B cell (primary cell): ENCODE data around the gene MST1R. TPM values are rescaled to one million over a fixed set of nuclear protein-coding genes. Genes with fewer than 3 reads are reported as not detected.

Experiments
- ATAC-seq: fragments of 200-7000 bp; cut with Tn5 transposase; one replicate; pipeline ENCODE4 v1.10.0; 2021; ENCODE audit warnings: low read depth, mild to moderate bottlenecking, moderate number of reproducible peaks, moderate library complexity
- CTCF ChIA-PET: fragments of 350-600 bp; sonication (Branson Sonifier 250); formaldehyde crosslinking; loops from one replicate; lab custom pipeline; 2021; ENCODE audit warnings: antibody characterized with exemption, inconsistent platforms; lab: Charles Lee
- POLR2A ChIA-PET: fragments of 350-600 bp; sonication (Branson Sonifier 250); formaldehyde crosslinking; loops from one replicate; lab custom pipeline; 2021; ENCODE audit warnings: antibody characterized with exemption; lab: Charles Lee
- DNase-seq: peaks from one replicate; pipeline ENCODE4 v3.0.0; 2013
- H2AFZ ChIP-seq: 2 replicates; pipeline ENCODE4 v1.6.1; 2012; ENCODE audit warnings: mild to moderate bottlenecking, low read depth, low read length; ENCODE audit not compliant: insufficient read depth, poor library complexity, severe bottlenecking
- H3K27ac ChIP-seq, 2 donors: 1 replicate in 1 of 2; 2 replicates in 1 of 2; pipeline ENCODE4 v1.5.1; 2012 to 2013; ENCODE audit warnings: low read length in 2 of 2, mild to moderate bottlenecking in 2 of 2, moderate library complexity in 1 of 2
- H3K27me3 ChIP-seq, 4 experiments: fragments of 200-600 bp in 1 of 4; sonication (generic) in 1 of 4; replicated peaks in 1 of 4; 1 replicate in 2 of 4; 2 replicates in 2 of 4; pipeline versions ENCODE4 v1.6.1 to v1.7.0; 2013 to 2016; ENCODE audit warnings: low read length in 3 of 4, mild to moderate bottlenecking in 2 of 4, mixed read lengths in 1 of 4, moderate library complexity in 1 of 4; ENCODE audit not compliant: insufficient read depth in 4 of 4, control insufficient read depth in 3 of 4; ENCODE audit errors: control extremely low read depth in 1 of 4
- H3K36me3 ChIP-seq, 2 experiments: replicated peaks in 1 of 2; 1 replicate in 1 of 2; 2 replicates in 1 of 2; pipeline versions ENCODE4 v1.6.1 to v1.7.1; 2013; ENCODE audit warnings: low read length in 1 of 2; ENCODE audit not compliant: insufficient read depth in 2 of 2, control insufficient read depth in 1 of 2; ENCODE audit errors: control extremely low read depth in 1 of 2, extremely low read depth in 1 of 2
- H3K4me1 ChIP-seq, 2 donors: fragments of 200-600 bp in 1 of 2; sonication (generic) in 1 of 2; 1 replicate in 1 of 2; 2 replicates in 1 of 2; pipeline versions ENCODE4 v1.5.1 to v1.6.1; 2013 to 2017; ENCODE audit warnings: low read length in 2 of 2; ENCODE audit not compliant: control insufficient read depth in 2 of 2, insufficient read depth in 2 of 2
- H3K4me2 ChIP-seq: replicated peaks from 2 replicates; pipeline ENCODE3; 2012; ENCODE audit warnings: mild to moderate bottlenecking, low read depth, low read length; ENCODE audit not compliant: poor library complexity, severe bottlenecking
- H3K4me3 ChIP-seq, 5 experiments: fragments of 200-600 bp in 1 of 5; sonication (generic) in 1 of 5; 1 replicate in 3 of 5; 2 replicates in 2 of 5; pipeline versions ENCODE4 v1.5.1 to v1.7.0; 2011 to 2016; ENCODE audit warnings: low read length in 4 of 5, mild to moderate bottlenecking in 4 of 5, low read depth in 2 of 5, control low read depth in 1 of 5, moderate library complexity in 1 of 5; ENCODE audit not compliant: insufficient read depth in 1 of 5; ENCODE audit errors: control extremely low read depth in 1 of 5, extremely low read depth in 1 of 5
- H3K79me2 ChIP-seq: fragments of 200-600 bp; sonication (generic); one replicate; pipeline ENCODE4 v1.6.0; 2016; ENCODE audit warnings: low read length; ENCODE audit not compliant: control insufficient read depth, insufficient read depth
- H3K9ac ChIP-seq: fragments of 200-600 bp; sonication (generic); 2 replicates; pipeline ENCODE4 v1.6.1; 2017; ENCODE audit warnings: mild to moderate bottlenecking, low read length, moderate library complexity
- H3K9me3 ChIP-seq, 3 donors: one replicate each; pipeline versions ENCODE4 v1.6.1 to v1.7.1; 2013; ENCODE audit warnings: low read length in 2 of 3; ENCODE audit not compliant: control insufficient read depth in 2 of 3, insufficient read depth in 1 of 3; ENCODE audit errors: control extremely low read depth in 1 of 3
- H4K20me1 ChIP-seq: 2 replicates; pipeline ENCODE4 v1.6.0; 2012; ENCODE audit warnings: mild to moderate bottlenecking, low read length; ENCODE audit not compliant: insufficient read depth, control insufficient read depth, poor library complexity, severe bottlenecking
- H3K27ac Mint-ChIP-seq: one replicate; pipeline ENCODE4 v1.8.0; 2021; ENCODE audit warnings: mixed read lengths
- H3K27me3 Mint-ChIP-seq: one replicate; pipeline ENCODE4 v1.8.0; 2021; ENCODE audit warnings: mixed read lengths
- H3K4me1 Mint-ChIP-seq: one replicate; pipeline ENCODE4 v1.8.0; 2021; ENCODE audit warnings: mixed read lengths
- H3K4me3 Mint-ChIP-seq: one replicate; pipeline ENCODE4 v1.8.0; 2021; ENCODE audit warnings: mixed read lengths
- H3K9me3 Mint-ChIP-seq: one replicate; pipeline ENCODE4 v1.8.0; 2022; ENCODE audit warnings: mixed read lengths; ENCODE audit not compliant: insufficient read depth
- EZH2 ChIP-seq: IDR thresholded peaks from 2 replicates; pipeline ENCODE4 v1.6.1; 2012; ENCODE audit warnings: borderline replicate concordance, low read depth, mild to moderate bottlenecking, moderate library complexity, low read length; ENCODE audit not compliant: insufficient read depth, poor library complexity, severe bottlenecking
- WGBS: methylation state at CpG from one replicate; pipeline ENCODE4 v1.1.5; 2013; ENCODE audit warnings: missing lambda C conversion rate; ENCODE audit not compliant: insufficient coverage; 5-methylcytosine and 5-hydroxymethylcytosine counted together
- intact Hi-C: fragments of 100-400 bp; cut with micrococcal nuclease; formaldehyde crosslinking; loops from one replicate; pipeline ENCODE4 v1.10.0; 2022
- polyA plus RNA-seq: library from polyadenylated mRNA; depleted of rRNA; stranded (reverse); fragments of >200 nt; gene quantifications from 2 replicates; pipeline ENCODE4 v1.2.3, GENCODE V29; 2012
- total RNA-seq, 2 donors: library from RNA; stranded (reverse); fragments of 120-200 nt in 1 of 2; gene quantifications; 1 replicate in 1 of 2; 2 replicates in 1 of 2; pipeline versions ENCODE4 v1.2.3 to v1.2.4, GENCODE V29; 2013 to 2022
- TF ChIP-seq, protein P1 (sequence below): fragments of 200-600 bp; IDR thresholded peaks from one replicate; pipeline ENCODE4 v1.8.0; 2022; ENCODE audit warnings: antibody characterized with exemption, mild to moderate bottlenecking

The MST1R gene
- total and polyA plus RNA-seq, 2 donors (not counting 1 experiment from before 2014, with no cell fraction given) = 1.7 to 2.4 TPM

DNA sequence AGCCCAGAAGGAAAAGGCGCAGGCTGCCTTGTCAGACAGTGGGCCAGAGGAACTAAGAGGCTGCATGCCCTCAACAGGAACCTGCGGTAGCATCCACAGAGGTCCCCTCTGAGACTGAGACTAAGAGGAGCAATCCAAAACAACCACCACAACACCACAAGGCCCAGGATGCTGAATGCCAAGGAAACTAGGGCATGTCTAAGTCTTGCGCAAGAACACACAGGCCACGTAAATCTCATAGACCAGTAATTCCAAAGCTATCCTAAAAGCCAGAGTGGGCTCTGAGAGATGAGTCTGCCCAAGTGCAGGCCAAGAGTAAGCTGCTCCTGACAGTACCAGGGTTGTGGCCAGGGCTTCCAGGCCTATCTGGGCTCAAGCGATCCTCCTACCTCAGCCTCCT is 13.0 kb upstream of the MST1R start:
- H3K27ac ChIP-seq = no peak overlapping the region
- Mint-ChIP-seq H3K4me1 (no peaks in the 10 kb centered on the region), H3K4me3 (no peak overlapping the region), H3K27ac (no peak overlapping the region), H3K9me3 (no peaks in the 10 kb centered on the region), H3K27me3 (no peaks in the 10 kb centered on the region)
- no peaks in the 10 kb centered on the region for H3K27me3 ChIP-seq
- H3K9me3 ChIP-seq = no peaks in the 10 kb centered on the region
- WGBS = 94% methylated on average over 5 of the region's 5 CpGs
- ChIA-PET CTCF (interaction anchor here (0.6 kb wide), 1 partner anchor 53 kb away, joined by 3 read pairs; no protein-coding TSS in a partner anchor), POLR2A (no interaction called here)
- no peak for TF ChIP-seq EZH2
- TF ChIP-seq, protein P1, sequence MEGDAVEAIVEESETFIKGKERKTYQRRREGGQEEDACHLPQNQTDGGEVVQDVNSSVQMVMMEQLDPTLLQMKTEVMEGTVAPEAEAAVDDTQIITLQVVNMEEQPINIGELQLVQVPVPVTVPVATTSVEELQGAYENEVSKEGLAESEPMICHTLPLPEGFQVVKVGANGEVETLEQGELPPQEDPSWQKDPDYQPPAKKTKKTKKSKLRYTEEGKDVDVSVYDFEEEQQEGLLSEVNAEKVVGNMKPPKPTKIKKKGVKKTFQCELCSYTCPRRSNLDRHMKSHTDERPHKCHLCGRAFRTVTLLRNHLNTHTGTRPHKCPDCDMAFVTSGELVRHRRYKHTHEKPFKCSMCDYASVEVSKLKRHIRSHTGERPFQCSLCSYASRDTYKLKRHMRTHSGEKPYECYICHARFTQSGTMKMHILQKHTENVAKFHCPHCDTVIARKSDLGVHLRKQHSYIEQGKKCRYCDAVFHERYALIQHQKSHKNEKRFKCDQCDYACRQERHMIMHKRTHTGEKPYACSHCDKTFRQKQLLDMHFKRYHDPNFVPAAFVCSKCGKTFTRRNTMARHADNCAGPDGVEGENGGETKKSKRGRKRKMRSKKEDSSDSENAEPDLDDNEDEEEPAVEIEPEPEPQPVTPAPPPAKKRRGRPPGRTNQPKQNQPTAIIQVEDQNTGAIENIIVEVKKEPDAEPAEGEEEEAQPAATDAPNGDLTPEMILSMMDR = no peak
- ATAC-seq = no peak
- no peak for DNase-seq
- H2AFZ ChIP-seq = no peak overlapping the region
- no peak overlapping the region for H3K4me2 ChIP-seq
- no peak overlapping the region for H3K9ac ChIP-seq
- H3K4me3 ChIP-seq = no peak overlapping the region
- H3K79me2 ChIP-seq = no peaks in the 10 kb centered on the region
- no peaks in the 10 kb centered on the region for H4K20me1 ChIP-seq
- intact Hi-C loops = no loop called here
- H3K4me1 ChIP-seq = no peaks in the 10 kb centered on the region
- H3K36me3 ChIP-seq = no peaks in the 10 kb centered on the region

DNA sequence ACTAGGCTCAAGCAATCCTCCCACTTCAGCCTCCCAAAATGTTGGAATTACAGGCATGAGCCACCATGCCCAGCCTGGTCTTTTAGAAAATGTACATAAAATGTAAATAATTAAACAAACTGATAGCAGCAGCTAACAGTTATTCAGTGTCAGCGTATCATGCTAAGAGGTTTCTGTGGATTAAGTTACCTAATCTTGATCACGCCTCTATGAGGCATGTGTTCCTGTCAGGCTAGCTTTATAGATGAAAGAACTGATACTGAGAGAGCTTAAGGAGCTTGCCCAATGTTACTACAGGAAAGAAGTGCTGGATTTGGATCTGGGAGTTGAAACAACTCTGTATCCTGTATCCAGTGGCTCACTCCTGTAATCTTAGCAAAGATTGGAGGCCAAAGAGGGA is 11.2 kb upstream of the MST1R start:
- no peak overlapping the region for H2AFZ ChIP-seq
- ATAC-seq (no peak), DNase-seq (no peak)
- no peaks in the 10 kb centered on the region for H3K9me3 Mint-ChIP-seq
- H3K27ac ChIP-seq = no peak overlapping the region
- ChIA-PET POLR2A (no interaction called here), CTCF (no interaction called here)
- H3K27ac Mint-ChIP-seq = no peak overlapping the region
- no peaks in the 10 kb centered on the region for H3K9me3 ChIP-seq
- peaks cover 0 to 4% of the 10 kb centered on the region in 2 experiments for H3K36me3 ChIP-seq
- H3K27me3 ChIP-seq = no peaks in the 10 kb centered on the region
- H3K4me3 ChIP-seq = no peak overlapping the region
- H3K4me1 Mint-ChIP-seq = no peaks in the 10 kb centered on the region
- H3K4me3 Mint-ChIP-seq = no peak overlapping the region
- WGBS = 100% methylated on average over 1 of the region's 2 CpGs
- TF ChIP-seq EZH2 = no peak
- TF ChIP-seq, protein P1 = no peak
- H3K4me2 ChIP-seq = no peak overlapping the region
- H4K20me1 ChIP-seq = no peaks in the 10 kb centered on the region
- H3K9ac ChIP-seq = no peak overlapping the region
- intact Hi-C loops = no loop called here
- H3K4me1 ChIP-seq = no peaks in the 10 kb centered on the region
- H3K79me2 ChIP-seq = no peaks in the 10 kb centered on the region
- no peaks in the 10 kb centered on the region for H3K27me3 Mint-ChIP-seq
